HCT116 (cell line): ENCODE results near the gene HNRNPAB.

ENCODE experiments used
- EZH2 ChIP-seq: fragments of 200-600 bp; sonication (generic); IDR thresholded peaks from 2 replicates; pipeline ENCODE4 v1.6.1; 2017; ENCODE audit warnings: antibody characterized with exemption, mixed run types
- POLR2A ChIP-seq: IDR thresholded peaks from 2 replicates; pipeline ENCODE4 v1.7.0; 2011; ENCODE audit warnings: borderline replicate concordance; ENCODE audit not compliant: insufficient read depth, insufficient read length; ENCODE audit errors: extremely low read depth
- YY1 ChIP-seq: IDR thresholded peaks from 2 replicates; pipeline ENCODE4 v1.6.1; 2011; ENCODE audit warnings: low read length, low read depth, moderate library complexity, mild to moderate bottlenecking; ENCODE audit not compliant: insufficient replicate concordance; ENCODE audit errors: extremely low read depth
- TF ChIP-seq, protein P1 (sequence below), 3 experiments: fragments of 200-600 bp in 1 of 3; sonication (generic) in 1 of 3; IDR thresholded peaks in 2 of 3; conservative IDR thresholded peaks in 1 of 3; 2 replicates each; pipeline ENCODE4 v1.5.1; 2012 to 2017; ENCODE audit warnings: low read depth in 2 of 3, low read length in 2 of 3, antibody characterized with exemption in 1 of 3, borderline replicate concordance in 1 of 3, control low read depth in 1 of 3, mild to moderate bottlenecking in 1 of 3, mixed read lengths in 1 of 3, mixed run types in 1 of 3, moderate library complexity in 1 of 3; ENCODE audit not compliant: insufficient read depth in 1 of 3
- TF ChIP-seq, protein P2 (sequence below): IDR thresholded peaks from 2 replicates; pipeline ENCODE4 v1.6.1; 2012

DNA sequence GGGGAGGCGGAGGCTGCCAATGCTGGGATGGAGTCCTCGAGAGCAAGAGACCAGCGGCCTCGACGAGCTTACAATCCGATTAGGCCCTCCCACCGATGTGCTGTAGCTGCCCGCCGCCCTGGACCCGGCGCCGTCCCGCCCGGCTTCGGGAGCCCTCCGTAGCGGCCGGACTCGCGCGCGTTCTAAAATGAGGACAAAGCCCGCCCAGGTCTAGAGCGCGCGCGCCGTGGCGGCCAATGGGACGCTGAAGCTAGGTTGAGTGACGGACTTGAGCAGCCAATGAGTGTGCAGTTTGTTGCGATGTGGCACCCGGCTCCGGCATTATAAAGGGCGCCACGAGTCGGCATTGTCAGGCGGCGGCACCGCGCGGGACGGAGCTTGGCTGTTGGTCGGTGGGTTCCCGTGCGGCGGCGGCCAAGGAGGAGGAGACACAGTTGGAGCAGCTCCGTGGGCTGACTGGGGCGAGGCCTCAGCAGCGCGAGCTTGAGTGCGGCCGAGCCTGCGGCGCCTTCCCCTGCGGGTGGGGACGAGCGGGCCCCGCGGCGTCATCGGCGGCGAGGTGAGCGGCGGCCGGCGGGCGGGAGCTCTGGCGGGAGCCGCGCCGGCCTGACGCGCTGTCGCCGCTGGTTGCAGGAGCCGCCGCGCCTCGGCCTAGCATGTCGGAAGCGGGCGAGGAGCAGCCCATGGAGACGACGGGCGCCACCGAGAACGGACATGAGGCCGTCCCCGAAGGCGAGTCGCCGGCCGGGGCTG is at the start of gene HNRNPAB:
- TF ChIP-seq POLR2A (peak; percentile 99), EZH2 (no peak), YY1 (peak; percentile 75)
- TF ChIP-seq, protein P1, sequence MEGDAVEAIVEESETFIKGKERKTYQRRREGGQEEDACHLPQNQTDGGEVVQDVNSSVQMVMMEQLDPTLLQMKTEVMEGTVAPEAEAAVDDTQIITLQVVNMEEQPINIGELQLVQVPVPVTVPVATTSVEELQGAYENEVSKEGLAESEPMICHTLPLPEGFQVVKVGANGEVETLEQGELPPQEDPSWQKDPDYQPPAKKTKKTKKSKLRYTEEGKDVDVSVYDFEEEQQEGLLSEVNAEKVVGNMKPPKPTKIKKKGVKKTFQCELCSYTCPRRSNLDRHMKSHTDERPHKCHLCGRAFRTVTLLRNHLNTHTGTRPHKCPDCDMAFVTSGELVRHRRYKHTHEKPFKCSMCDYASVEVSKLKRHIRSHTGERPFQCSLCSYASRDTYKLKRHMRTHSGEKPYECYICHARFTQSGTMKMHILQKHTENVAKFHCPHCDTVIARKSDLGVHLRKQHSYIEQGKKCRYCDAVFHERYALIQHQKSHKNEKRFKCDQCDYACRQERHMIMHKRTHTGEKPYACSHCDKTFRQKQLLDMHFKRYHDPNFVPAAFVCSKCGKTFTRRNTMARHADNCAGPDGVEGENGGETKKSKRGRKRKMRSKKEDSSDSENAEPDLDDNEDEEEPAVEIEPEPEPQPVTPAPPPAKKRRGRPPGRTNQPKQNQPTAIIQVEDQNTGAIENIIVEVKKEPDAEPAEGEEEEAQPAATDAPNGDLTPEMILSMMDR (IDR thresholded peaks at IDR 0.05 in 2 of 3, conservative IDR thresholded peaks at IDR 0.05 in 1 of 3; ENCODE audit: borderline replicate concordance in 1 of 3, insufficient read depth in 1 of 3, low read depth in 2 of 3, low read length in 2 of 3), result no peak
- TF ChIP-seq, protein P2, sequence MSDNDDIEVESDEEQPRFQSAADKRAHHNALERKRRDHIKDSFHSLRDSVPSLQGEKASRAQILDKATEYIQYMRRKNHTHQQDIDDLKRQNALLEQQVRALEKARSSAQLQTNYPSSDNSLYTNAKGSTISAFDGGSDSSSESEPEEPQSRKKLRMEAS, result no peak
